Fibroblast of the aortic adventitia (primary cell): ENCODE results near the gene EVI5. TPM values are rescaled to one million over a fixed set of nuclear protein-coding genes. Genes with fewer than 3 reads are reported as not detected.

Experiments used
- DNase-seq: peaks from one replicate; pipeline ENCODE4 v3.0.0-alpha.2; 2010; ENCODE audit warnings: low read depth
- H3K4me3 ChIP-seq: 2 replicates; pipeline ENCODE4 v1.5.1; 2011; ENCODE audit warnings: low read depth, mild to moderate bottlenecking, control low read depth, low read length, moderate library complexity
- total RNA-seq: library from RNA; depleted of rRNA; stranded (reverse); fragments of >200 nt; gene quantifications from 2 replicates; pipeline ENCODE4 v1.2.3, GENCODE V29; 2012; ENCODE audit warnings: low replicate concordance
- TF ChIP-seq, protein P1 (sequence below): IDR thresholded peaks from 2 replicates; pipeline ENCODE4 v1.5.1; 2011; ENCODE audit warnings: mild to moderate bottlenecking, low read length, control low read depth, inconsistent platforms; ENCODE audit not compliant: insufficient read depth

EVI5 gene
- total RNA-seq, 1 donor, result 55.3 TPM

- TF ChIP-seq, protein P1, sequence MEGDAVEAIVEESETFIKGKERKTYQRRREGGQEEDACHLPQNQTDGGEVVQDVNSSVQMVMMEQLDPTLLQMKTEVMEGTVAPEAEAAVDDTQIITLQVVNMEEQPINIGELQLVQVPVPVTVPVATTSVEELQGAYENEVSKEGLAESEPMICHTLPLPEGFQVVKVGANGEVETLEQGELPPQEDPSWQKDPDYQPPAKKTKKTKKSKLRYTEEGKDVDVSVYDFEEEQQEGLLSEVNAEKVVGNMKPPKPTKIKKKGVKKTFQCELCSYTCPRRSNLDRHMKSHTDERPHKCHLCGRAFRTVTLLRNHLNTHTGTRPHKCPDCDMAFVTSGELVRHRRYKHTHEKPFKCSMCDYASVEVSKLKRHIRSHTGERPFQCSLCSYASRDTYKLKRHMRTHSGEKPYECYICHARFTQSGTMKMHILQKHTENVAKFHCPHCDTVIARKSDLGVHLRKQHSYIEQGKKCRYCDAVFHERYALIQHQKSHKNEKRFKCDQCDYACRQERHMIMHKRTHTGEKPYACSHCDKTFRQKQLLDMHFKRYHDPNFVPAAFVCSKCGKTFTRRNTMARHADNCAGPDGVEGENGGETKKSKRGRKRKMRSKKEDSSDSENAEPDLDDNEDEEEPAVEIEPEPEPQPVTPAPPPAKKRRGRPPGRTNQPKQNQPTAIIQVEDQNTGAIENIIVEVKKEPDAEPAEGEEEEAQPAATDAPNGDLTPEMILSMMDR, result no peak
- DNase-seq, result peak; percentile 78
- no peak overlapping the region for H3K4me3 ChIP-seq
Measured at GRCh38 chr1:92795166-92795565, 10.3 kb upstream of the EVI5 start.

DNA sequence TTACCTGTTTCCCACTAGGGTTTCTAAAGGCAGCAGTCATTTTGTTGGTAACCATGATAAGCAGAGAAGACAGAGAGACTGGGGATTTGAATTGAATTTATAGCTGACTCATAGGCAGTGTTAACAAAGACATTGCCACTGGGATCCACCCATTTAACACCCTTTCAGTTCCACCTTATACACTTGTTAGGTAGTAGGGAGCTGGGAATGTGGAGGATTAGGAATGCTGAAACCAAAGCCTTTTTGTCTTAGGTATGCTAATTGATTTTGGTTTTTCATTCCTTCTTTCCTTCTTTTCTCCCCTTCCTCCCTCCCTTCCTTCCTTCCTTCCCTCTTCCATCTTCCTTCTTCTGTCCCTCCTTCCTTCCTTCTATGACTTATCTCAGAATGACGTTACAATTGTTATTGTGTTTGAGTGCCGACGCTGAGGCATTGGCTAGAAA is 7.5 kb upstream of the EVI5 start:
- no peak overlapping the region for H3K4me3 ChIP-seq
- DNase-seq, result no peak
- TF ChIP-seq, protein P1, result no peak

- no peak for DNase-seq
- no peak overlapping the region for H3K4me3 ChIP-seq
- TF ChIP-seq, protein P1, result no peak
Measured at GRCh38 chr1:92791487-92792066, 6.7 kb upstream of the EVI5 start.

GRCh38 chr1:92790867-92791266 is 6.0 kb upstream of the EVI5 start:
- TF ChIP-seq, protein P1, result no peak
- DNase-seq, result no peak
- no peak overlapping the region for H3K4me3 ChIP-seq

DNA sequence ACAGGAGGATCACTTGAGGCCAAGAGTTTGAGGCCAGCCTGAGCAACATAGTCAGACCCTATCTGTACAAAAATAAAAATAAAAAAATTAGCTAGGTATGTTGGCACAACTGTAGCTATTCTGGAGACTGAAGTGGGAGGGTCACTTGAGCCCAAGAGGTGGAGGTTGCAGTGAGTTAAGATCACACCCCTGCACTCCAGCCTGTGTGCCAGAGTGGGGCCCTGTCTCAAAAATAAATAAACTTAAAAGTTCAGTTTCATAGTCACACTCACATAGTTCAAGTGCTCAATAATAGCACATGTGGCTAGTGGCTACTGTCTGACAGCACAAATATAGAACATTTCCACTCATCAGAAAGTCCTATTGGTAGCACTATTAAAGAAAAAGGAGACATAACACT is 5.2 kb upstream of the EVI5 start:
- TF ChIP-seq, protein P1, result no peak
- DNase-seq, result no peak
- no peak overlapping the region for H3K4me3 ChIP-seq

DNA sequence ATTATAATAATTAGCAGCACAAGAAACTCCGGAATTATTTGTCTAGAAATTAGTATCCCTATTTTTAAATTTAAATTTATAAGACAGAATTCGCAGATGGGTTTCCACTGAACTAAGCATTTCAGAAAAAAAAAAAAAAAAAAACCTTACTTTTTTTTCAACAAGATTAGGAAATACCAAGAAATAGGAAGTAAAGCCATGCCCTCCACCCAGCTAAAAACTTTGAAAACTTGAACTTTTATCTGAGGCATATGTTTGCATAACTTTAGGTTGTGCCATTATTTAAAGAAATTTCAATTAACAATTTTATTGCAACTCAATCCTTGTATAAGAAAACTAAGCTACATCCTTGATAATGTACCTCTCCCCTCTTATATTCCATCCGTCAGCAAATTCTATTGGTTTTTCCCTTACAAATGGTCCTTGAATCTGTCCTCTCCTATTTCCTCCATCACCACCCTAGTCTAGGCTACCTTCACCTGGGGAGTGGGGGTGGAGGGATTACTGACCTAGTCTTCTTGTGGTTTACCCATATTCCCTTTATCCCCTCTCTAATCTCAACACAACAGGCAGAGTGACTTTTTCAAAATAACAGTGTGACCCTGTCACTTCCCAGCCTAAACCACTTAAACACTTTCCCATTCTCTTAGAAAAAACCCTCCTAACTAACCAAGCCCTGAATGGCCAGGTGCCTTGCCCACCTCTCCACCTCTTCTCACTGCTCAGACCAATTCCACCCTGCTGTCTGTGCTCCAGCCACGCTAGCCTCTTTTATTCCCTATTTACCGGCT is 1.4 kb upstream of the EVI5 start:
- DNase-seq, result no peak
- TF ChIP-seq, protein P1, result no peak
- no peak overlapping the region for H3K4me3 ChIP-seq
